Left lung (tissue), 10 donors: ENCODE results near the gene ZFHX3. TPM values are rescaled to one million over a fixed set of nuclear protein-coding genes. Genes with fewer than 3 reads are reported as not detected.
"Not testable (repeated sequence)": the region's sequence is repeated elsewhere in the genome, so short reads cannot be mapped to it uniquely, and the experiment has no call there.

Source experiments
- ATAC-seq: fragments of 200-7000 bp; cut with Tn5 transposase; one replicate; pipeline ENCODE4 v1.9.1; 2020; ENCODE audit warnings: moderate library complexity
- DNase-seq, 4 donors: peaks; one replicate each; pipeline ENCODE4 v3.0.0-alpha.2; 2013 to 2020
- H3K27ac ChIP-seq, 2 donors: fragments of 200-600 bp; sonication (generic) in 1 of 2; one replicate each; pipeline versions ENCODE4 v1.5.0 to v1.8.0; 2020 to 2021
- H3K27me3 ChIP-seq, 2 donors: fragments of 200-600 bp; sonication (generic) in 1 of 2; one replicate each; pipeline versions ENCODE4 v1.5.0 to v1.8.0; 2020 to 2021
- H3K36me3 ChIP-seq, 2 donors: fragments of 200-600 bp; sonication (generic) in 1 of 2; one replicate each; pipeline versions ENCODE4 v1.5.0 to v1.8.0; 2020 to 2021
- H3K4me1 ChIP-seq, 2 donors: fragments of 200-600 bp; one replicate each; pipeline ENCODE4 v1.8.0; 2021
- H3K4me3 ChIP-seq, 2 donors: fragments of 200-600 bp; sonication (generic) in 1 of 2; one replicate each; pipeline versions ENCODE4 v1.5.0 to v1.8.0; 2020 to 2021; ENCODE audit warnings: mild to moderate bottlenecking in 1 of 2
- H3K9me3 ChIP-seq, 2 donors: fragments of 200-600 bp; sonication (generic) in 1 of 2; one replicate each; pipeline versions ENCODE4 v1.5.0 to v1.8.0; 2020 to 2021
- CTCF ChIP-seq, 2 donors: fragments of 200-600 bp; sonication (generic) in 1 of 2; IDR thresholded peaks; one replicate each; pipeline versions ENCODE4 v1.5.0 to v1.8.0; 2021; ENCODE audit warnings: antibody characterized with exemption in 2 of 2
- intact Hi-C, 2 donors: fragments of 100-400 bp; cut with DNase I; formaldehyde crosslinking; loops; one replicate each; pipeline versions ENCODE4 v1.11.2 to v1.14.2; 2022
- polyA plus RNA-seq, 6 donors: library from polyadenylated mRNA; unstranded; fragments of 120-200 nt; gene quantifications; one replicate each; pipeline ENCODE4 v1.2.1, GENCODE V29; 2013; ENCODE audit not compliant: insufficient read length in 6 of 6
- total RNA-seq, 2 donors: library from RNA; stranded (reverse); fragmentation: NEBNext Ultra II Directional; extraction: Animal tissue kit (Norgen Biotek cat#: 25700); gene quantifications; one replicate each; pipeline ENCODE4 v1.2.1, GENCODE V29; 2021
- donor health status: DM: no; HTN: yes; CAD: no.
- donor health status: DM: no; HTN: no; CAD: no.

ZFHX3 gene
- total and polyA plus RNA-seq, 8 donors: 21.4 to 34.7 (median 32.2) TPM

- no peak overlapping the region for H3K27ac ChIP-seq
- TF ChIP-seq CTCF (IDR thresholded peaks at IDR 0.05): no peak
- no peaks in the 10 kb centered on the region for H3K27me3 ChIP-seq
- no peak overlapping the region for H3K4me3 ChIP-seq
- ATAC-seq: peak; percentile 48
- DNase-seq: peak in 1 of 4 donors; percentile 36
- no peaks in the 10 kb centered on the region for H3K36me3 ChIP-seq
- no peaks in the 10 kb centered on the region for H3K9me3 ChIP-seq
- intact Hi-C loops: no loop called here
- H3K4me1 ChIP-seq: peaks cover 0 to 12% of the 10 kb centered on the region in 2 donors
Measured at GRCh38 chr16:73010150-73010676, 37.7 kb downstream of the ZFHX3 start.

DNA sequence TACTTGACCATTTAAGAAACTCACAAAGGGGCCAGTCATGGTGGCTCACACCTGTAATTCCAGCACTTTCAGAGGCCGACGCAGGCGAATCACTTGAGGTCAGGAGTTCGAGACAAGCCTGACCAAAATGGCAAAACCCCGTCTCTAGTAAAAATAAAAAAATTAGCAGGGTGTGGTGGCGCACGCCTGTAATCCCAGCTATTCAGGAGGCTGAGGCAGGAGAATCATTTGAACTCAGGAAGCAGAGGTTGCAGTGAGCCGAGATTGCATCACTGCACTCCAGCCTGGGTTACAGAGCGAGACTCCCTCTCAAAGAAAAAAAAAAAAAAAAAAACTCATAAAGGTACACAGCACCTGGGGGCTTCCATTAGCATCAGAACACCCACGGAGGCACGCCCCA is 38.2 kb downstream of the ZFHX3 start:
- H3K27ac ChIP-seq, H3K9me3 ChIP-seq, H3K36me3 ChIP-seq, H3K4me3 ChIP-seq, ATAC-seq, H3K27me3 ChIP-seq, intact Hi-C loops: not testable (repeated sequence)
- DNase-seq: peak in 1 of 4 donors; percentile 11
- H3K4me1 ChIP-seq: peaks cover 0 to 12% of the 10 kb centered on the region in 2 donors

- peaks cover 0 to 12% of the 10 kb centered on the region in 2 donors for H3K4me1 ChIP-seq
- H3K27me3 ChIP-seq: no peaks in the 10 kb centered on the region
- H3K27ac ChIP-seq: no peak overlapping the region
- ATAC-seq (no peak), DNase-seq (no peak)
- H3K4me3 ChIP-seq: no peak overlapping the region
- intact Hi-C loops: no loop called here
- no peak for TF ChIP-seq CTCF (IDR thresholded peaks at IDR 0.05)
- H3K36me3 ChIP-seq: no peaks in the 10 kb centered on the region
- H3K9me3 ChIP-seq: peaks cover 0 to 2% of the 10 kb centered on the region in 2 donors
Measured at GRCh38 chr16:73006026-73006425, 41.9 kb downstream of the ZFHX3 start.

GRCh38 chr16:73002866-73003265 is 45.1 kb downstream of the ZFHX3 start:
- ATAC-seq (no peak), DNase-seq (no peak)
- Histone ChIP-seq H3K36me3 (no peaks in the 10 kb centered on the region), H3K9me3 (peaks cover 0 to 4% of the 10 kb centered on the region in 2 donors), H3K4me1 (peaks cover 10 to 19% of the 10 kb centered on the region in 2 donors), H3K27ac (no peak overlapping the region), H3K27me3 (no peaks in the 10 kb centered on the region), H3K4me3 (no peak overlapping the region)
- no peak for TF ChIP-seq CTCF (IDR thresholded peaks at IDR 0.05)
- intact Hi-C loops: no loop called here

DNA sequence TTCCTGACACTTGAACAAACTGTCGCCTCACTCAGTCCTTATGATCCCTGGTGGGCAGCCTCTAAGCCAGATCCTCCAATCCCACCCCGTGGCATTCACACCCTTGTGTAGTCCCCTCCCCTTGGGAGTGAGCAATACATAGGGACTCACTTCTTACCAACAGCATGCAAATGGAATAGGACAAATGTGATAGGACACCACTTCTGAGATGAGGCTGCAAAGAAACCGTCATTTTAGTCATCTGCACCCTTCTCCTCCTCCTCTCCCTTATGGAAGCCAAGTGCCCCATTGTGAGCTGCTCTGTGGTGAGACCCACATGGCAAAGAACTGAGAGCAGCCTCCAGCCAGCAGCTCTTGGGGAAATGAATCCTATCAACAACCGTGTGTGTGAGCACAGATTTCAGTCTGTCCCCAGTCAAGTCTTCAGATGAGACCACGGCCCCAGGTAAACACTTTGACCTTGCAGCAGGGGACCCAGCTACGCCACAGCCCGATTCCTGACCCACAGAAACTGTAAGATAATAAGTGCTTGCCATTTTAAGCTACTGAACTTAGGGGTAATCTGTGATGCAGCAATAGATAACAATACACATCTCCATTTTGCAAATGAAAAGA is 46.9 kb downstream of the ZFHX3 start:
- no peaks in the 10 kb centered on the region for H3K36me3 ChIP-seq
- no peak for TF ChIP-seq CTCF (IDR thresholded peaks at IDR 0.05)
- H3K27me3 ChIP-seq: no peaks in the 10 kb centered on the region
- ATAC-seq (no peak), DNase-seq (peak in 1 of 4 donors; percentile 13)
- H3K4me1 ChIP-seq: peaks cover 23 to 38% of the 10 kb centered on the region in 2 donors
- peak overlapping the region in 1 of 2 donors; percentile 23 for H3K27ac ChIP-seq
- H3K9me3 ChIP-seq: peaks cover 0 to 4% of the 10 kb centered on the region in 2 donors
- H3K4me3 ChIP-seq: no peak overlapping the region
- intact Hi-C loops: no loop called here
